ENCODE measurements around the gene WDR6.
A peak's percentile ranks its signal among the peaks of the same experiment; 100 is the strongest.

Gene WDR6

GRCh38 chr3:49007068-49007770, at the start of gene WDR6:
WDR6 (plus strand) TSS chr3:49007391; CDS start chr3:49007432, 41 bp downstream.
- peak; percentile 89 for DNase-seq (ENCODE audit: low read depth)

- DNase-seq (ENCODE audit: low read depth) = no peak
These were observed 46.3 kb upstream of the WDR6 start for GRCh38 chr3:48960841-48961413.

GRCh38 chr3:48962340-48962739, 44.9 kb upstream of the WDR6 start:
- no peak for DNase-seq (ENCODE audit: low read depth)

GRCh38 chr3:48962939-48963338, 44.3 kb upstream of the WDR6 start:
- no peak for DNase-seq (ENCODE audit: low read depth)

GRCh38 chr3:48963591-48963990, 43.6 kb upstream of the WDR6 start:
- DNase-seq (ENCODE audit: low read depth) = no peak

GRCh38 chr3:48966367-48966766, 40.8 kb upstream of the WDR6 start:
- no peak for DNase-seq (ENCODE audit: low read depth)

GRCh38 chr3:48966876-48967361, 40.3 kb upstream of the WDR6 start:
- no peak for DNase-seq (ENCODE audit: low read depth)

GRCh38 chr3:48970586-48970985, 36.6 kb upstream of the WDR6 start:
- no peak for DNase-seq (ENCODE audit: low read depth)

GRCh38 chr3:48974076-48974864, 32.9 kb upstream of the WDR6 start:
- no peak for DNase-seq (ENCODE audit: low read depth)

- DNase-seq (ENCODE audit: low read depth) = no peak
These were observed 27.7 kb upstream of the WDR6 start for GRCh38 chr3:48979451-48979850.

GRCh38 chr3:48980295-48980694, 26.9 kb upstream of the WDR6 start:
- DNase-seq (ENCODE audit: low read depth) = no peak

- DNase-seq (ENCODE audit: low read depth) = no peak
These were observed 25.2 kb upstream of the WDR6 start for GRCh38 chr3:48982016-48982415.

GRCh38 chr3:48982686-48983085, 24.5 kb upstream of the WDR6 start:
- no peak for DNase-seq (ENCODE audit: low read depth)

GRCh38 chr3:48983096-48983495, 24.1 kb upstream of the WDR6 start:
- no peak for DNase-seq (ENCODE audit: low read depth)

- no peak for DNase-seq (ENCODE audit: low read depth)
These were observed 22.5 kb upstream of the WDR6 start for GRCh38 chr3:48984663-48985062.

- DNase-seq (ENCODE audit: low read depth) = no peak
These were observed 21.3 kb upstream of the WDR6 start for GRCh38 chr3:48985831-48986376.

GRCh38 chr3:48989126-48989795, 17.9 kb upstream of the WDR6 start:
- DNase-seq (ENCODE audit: low read depth) = no peak

GRCh38 chr3:48989796-48990635, 17.2 kb upstream of the WDR6 start, which contains the start of gene P4HTM:
P4HTM (plus strand) TSS chr3:48990241; CDS start chr3:48990257, 16 bp downstream.
- peak; percentile 66 for DNase-seq (ENCODE audit: low read depth)

GRCh38 chr3:48990636-48991469, 16.3 kb upstream of the WDR6 start:
- DNase-seq (ENCODE audit: low read depth) = no peak
